Measurements from ENCODE around the gene PHF21A. TPM values are rescaled to one million over a fixed set of nuclear protein-coding genes. Genes with fewer than 3 reads are reported as not detected.
"Not testable (repeated sequence)": the region's sequence is repeated elsewhere in the genome, so short reads cannot be mapped to it uniquely, and the experiment has no call there.

Gene PHF21A
- total RNA-seq, 4 donors from 2014 or later: 12.1 to 83.3 (median 29.3) TPM

- Histone ChIP-seq H3K36me3 (no peaks in the 10 kb centered on the region), H3K27ac (peak overlapping the region in 1 of 2 donors; percentile 86), H3K4me1 (peaks cover 0 to 6% of the 10 kb centered on the region in 2 donors), H3K9me3 (no peaks in the 10 kb centered on the region), H3K27me3 (no peaks in the 10 kb centered on the region), H3K4me3 (no peak overlapping the region)
- no peak for TF ChIP-seq POLR2A (IDR thresholded peaks at IDR 0.05)
- no peak for TF ChIP-seq CTCF (IDR thresholded peaks at IDR 0.05)
- no peak for DNase-seq
- intact Hi-C loops (cut with DNase I; ENCODE audit: low total_unique reads): no loop called here
These were observed 219.6 kb downstream of the PHF21A start for GRCh38 chr11:45901626-45902025.

- H3K36me3 ChIP-seq: no peaks in the 10 kb centered on the region
- H3K9me3 ChIP-seq: no peaks in the 10 kb centered on the region
- peaks cover 0 to 6% of the 10 kb centered on the region in 2 donors for H3K4me1 ChIP-seq
- intact Hi-C loops (cut with DNase I; ENCODE audit: low total_unique reads): no loop called here
- peak overlapping the region; percentile 32 to 86 for H3K27ac ChIP-seq
- TF ChIP-seq POLR2A (IDR thresholded peaks at IDR 0.05) (no peak), CTCF (IDR thresholded peaks at IDR 0.05) (no peak)
- no peaks in the 10 kb centered on the region for H3K27me3 ChIP-seq
- peak overlapping the region; percentile 49 to 50 for H3K4me3 ChIP-seq
- DNase-seq: peak in 1 of 2 donors; percentile 61
These were observed 220.2 kb downstream of the PHF21A start for GRCh38 chr11:45900916-45901617.

- peak overlapping the region; percentile 32 to 86 for H3K27ac ChIP-seq
- intact Hi-C loops (cut with DNase I; ENCODE audit: low total_unique reads); DNase-seq; H3K4me1 ChIP-seq; H3K36me3 ChIP-seq; H3K27me3 ChIP-seq; H3K9me3 ChIP-seq: not testable (repeated sequence)
- peak overlapping the region; percentile 49 to 50 for H3K4me3 ChIP-seq
- TF ChIP-seq POLR2A (IDR thresholded peaks at IDR 0.05): peak in 1 of 2 donors; percentile 72
These were observed 221.0 kb downstream of the PHF21A start for GRCh38 chr11:45900175-45900800.

GRCh38 chr11:45899448-45900174 is 221.6 kb downstream of the PHF21A start:
- H3K27me3 ChIP-seq: no peaks in the 10 kb centered on the region
- peak; percentile 93 for DNase-seq
- peaks cover 0 to 6% of the 10 kb centered on the region in 2 donors for H3K4me1 ChIP-seq
- TF ChIP-seq CTCF (IDR thresholded peaks at IDR 0.05): no peak
- no peak for TF ChIP-seq POLR2A (IDR thresholded peaks at IDR 0.05)
- H3K36me3 ChIP-seq: no peaks in the 10 kb centered on the region
- peak overlapping the region; percentile 49 to 50 for H3K4me3 ChIP-seq
- intact Hi-C loops (cut with DNase I; ENCODE audit: low total_unique reads): no loop called here
- H3K9me3 ChIP-seq: no peaks in the 10 kb centered on the region
- peak overlapping the region; percentile 63 to 86 for H3K27ac ChIP-seq

GRCh38 chr11:45899086-45899447 is 222.2 kb downstream of the PHF21A start:
- intact Hi-C loops (cut with DNase I; ENCODE audit: low total_unique reads): no loop called here
- Histone ChIP-seq H3K36me3 (no peaks in the 10 kb centered on the region), H3K27ac (peak overlapping the region; percentile 63 to 86)

More at GRCh38 chr11:45899086-45899447, 222.2 kb downstream of the PHF21A start:
- no peaks in the 10 kb centered on the region for H3K27me3 ChIP-seq
- DNase-seq: no peak
- H3K4me3 ChIP-seq: peak overlapping the region in 1 of 2 donors; percentile 50
- TF ChIP-seq POLR2A (IDR thresholded peaks at IDR 0.05) (no peak), CTCF (IDR thresholded peaks at IDR 0.05) (no peak)
- H3K9me3 ChIP-seq: no peaks in the 10 kb centered on the region
- peaks cover 0 to 6% of the 10 kb centered on the region in 2 donors for H3K4me1 ChIP-seq

Measured in uterus (tissue), 4 donors.